ENCODE measurements around the gene ADGRG2. TPM values are rescaled to one million over a fixed set of nuclear protein-coding genes. Genes with fewer than 3 reads are reported as not detected.
A peak's percentile ranks its signal among the peaks of the same experiment; 100 is the strongest.
"Not testable (repeated sequence)": the region's sequence is repeated elsewhere in the genome, so short reads cannot be mapped to it uniquely, and the experiment has no call there.

ADGRG2 gene
- total RNA-seq, 1 donor from 2014 or later = 0.15 TPM

DNA sequence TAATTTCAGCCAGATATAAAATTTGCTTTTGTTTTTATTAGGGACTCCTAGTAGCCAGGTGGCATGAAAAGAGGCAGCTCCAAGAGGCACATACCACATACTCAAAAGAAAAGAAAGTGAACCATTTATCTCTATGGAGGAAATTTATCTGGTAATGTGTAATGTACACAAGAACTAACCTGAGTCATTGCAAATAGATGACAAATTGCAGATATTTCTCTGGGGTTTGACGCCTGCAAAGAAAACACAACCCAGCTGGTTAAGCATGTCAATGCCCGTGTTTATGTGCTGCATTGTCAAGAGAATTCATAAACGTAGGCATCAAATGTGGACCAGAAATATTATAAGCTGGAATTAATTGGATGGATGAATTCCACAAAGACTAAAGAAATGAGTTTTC is 91.5 kb downstream of the ADGRG2 start:
- TF ChIP-seq, protein P1, sequence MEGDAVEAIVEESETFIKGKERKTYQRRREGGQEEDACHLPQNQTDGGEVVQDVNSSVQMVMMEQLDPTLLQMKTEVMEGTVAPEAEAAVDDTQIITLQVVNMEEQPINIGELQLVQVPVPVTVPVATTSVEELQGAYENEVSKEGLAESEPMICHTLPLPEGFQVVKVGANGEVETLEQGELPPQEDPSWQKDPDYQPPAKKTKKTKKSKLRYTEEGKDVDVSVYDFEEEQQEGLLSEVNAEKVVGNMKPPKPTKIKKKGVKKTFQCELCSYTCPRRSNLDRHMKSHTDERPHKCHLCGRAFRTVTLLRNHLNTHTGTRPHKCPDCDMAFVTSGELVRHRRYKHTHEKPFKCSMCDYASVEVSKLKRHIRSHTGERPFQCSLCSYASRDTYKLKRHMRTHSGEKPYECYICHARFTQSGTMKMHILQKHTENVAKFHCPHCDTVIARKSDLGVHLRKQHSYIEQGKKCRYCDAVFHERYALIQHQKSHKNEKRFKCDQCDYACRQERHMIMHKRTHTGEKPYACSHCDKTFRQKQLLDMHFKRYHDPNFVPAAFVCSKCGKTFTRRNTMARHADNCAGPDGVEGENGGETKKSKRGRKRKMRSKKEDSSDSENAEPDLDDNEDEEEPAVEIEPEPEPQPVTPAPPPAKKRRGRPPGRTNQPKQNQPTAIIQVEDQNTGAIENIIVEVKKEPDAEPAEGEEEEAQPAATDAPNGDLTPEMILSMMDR (IDR thresholded peaks at IDR 0.05) = no peak
- no peaks in the 10 kb centered on the region for H3K27me3 Mint-ChIP-seq (ENCODE audit: low read depth)

DNA sequence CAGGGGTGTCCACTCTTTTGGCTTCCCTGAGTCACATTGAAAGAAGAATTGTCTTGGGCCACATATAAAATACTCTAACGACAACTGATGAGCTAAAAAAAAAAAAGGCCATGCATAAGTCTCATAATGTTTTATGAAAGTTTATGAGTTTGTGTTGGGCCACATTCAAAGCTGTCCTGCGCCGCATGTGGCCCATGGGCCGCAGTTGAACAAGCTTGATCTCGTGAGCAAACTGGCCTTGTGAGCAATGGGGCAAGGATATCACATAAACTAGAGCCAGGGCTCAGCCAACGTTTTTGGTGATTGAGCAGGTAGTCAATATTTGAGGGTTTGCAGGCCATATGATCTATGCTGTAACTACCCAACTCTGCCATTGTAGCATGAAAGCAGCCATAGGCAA is 93.7 kb downstream of the ADGRG2 start:
- Mint-ChIP-seq H3K27me3 (ENCODE audit: low read depth) (no peaks in the 10 kb centered on the region), H3K27ac (ENCODE audit: unreplicated experiment) (no peak overlapping the region), H3K9me3 (ENCODE audit: low read depth) (peaks cover 14% of the 10 kb centered on the region), H3K36me3 (ENCODE audit: low read depth) (no peaks in the 10 kb centered on the region), H3K4me3 (ENCODE audit: unreplicated experiment) (no peak overlapping the region), H3K4me1 (ENCODE audit: low read depth) (no peaks in the 10 kb centered on the region)
- DNase-seq (ENCODE audit: low spot score) = no peak
- TF ChIP-seq, protein P1 (IDR thresholded peaks at IDR 0.05) = no peak

More for the DNA sequence above, 91.5 kb downstream of the ADGRG2 start:
- peaks cover 14% of the 10 kb centered on the region for H3K9me3 Mint-ChIP-seq (ENCODE audit: low read depth)
- no peaks in the 10 kb centered on the region for H3K36me3 Mint-ChIP-seq (ENCODE audit: low read depth)
- no peak overlapping the region for H3K27ac Mint-ChIP-seq (ENCODE audit: unreplicated experiment)
- no peaks in the 10 kb centered on the region for H3K4me1 Mint-ChIP-seq (ENCODE audit: low read depth)
- H3K4me3 Mint-ChIP-seq (ENCODE audit: unreplicated experiment) = no peak overlapping the region
- DNase-seq (ENCODE audit: low spot score) = no peak

DNA sequence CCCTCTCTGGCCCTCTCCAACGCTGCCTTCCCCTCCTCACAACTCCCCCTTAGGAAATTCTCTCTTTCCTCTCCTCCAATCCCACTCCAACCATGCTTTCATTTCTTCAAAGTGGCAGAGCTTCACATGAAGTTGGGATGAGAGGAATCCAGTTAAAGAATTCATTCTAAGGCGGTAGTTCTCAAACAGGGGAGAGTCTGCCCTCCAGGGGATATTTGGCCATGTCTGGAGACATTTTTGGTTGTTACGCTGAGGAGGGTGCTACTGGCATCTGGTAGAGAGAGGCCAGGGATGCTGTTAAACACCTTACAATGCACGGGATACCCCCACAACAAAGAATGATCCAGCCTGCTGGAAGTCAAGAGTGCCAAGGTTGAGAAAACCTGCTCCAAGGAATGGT is 97.9 kb downstream of the ADGRG2 start:
- Mint-ChIP-seq H3K27ac (ENCODE audit: unreplicated experiment) (no peak overlapping the region), H3K36me3 (ENCODE audit: low read depth) (no peaks in the 10 kb centered on the region), H3K4me3 (ENCODE audit: unreplicated experiment) (no peak overlapping the region), H3K27me3 (ENCODE audit: low read depth) (no peaks in the 10 kb centered on the region), H3K4me1 (ENCODE audit: low read depth) (no peaks in the 10 kb centered on the region), H3K9me3 (ENCODE audit: low read depth) (peaks cover 13% of the 10 kb centered on the region)
- no peak for DNase-seq (ENCODE audit: low spot score)
- TF ChIP-seq, protein P1 (IDR thresholded peaks at IDR 0.05) = no peak

DNA sequence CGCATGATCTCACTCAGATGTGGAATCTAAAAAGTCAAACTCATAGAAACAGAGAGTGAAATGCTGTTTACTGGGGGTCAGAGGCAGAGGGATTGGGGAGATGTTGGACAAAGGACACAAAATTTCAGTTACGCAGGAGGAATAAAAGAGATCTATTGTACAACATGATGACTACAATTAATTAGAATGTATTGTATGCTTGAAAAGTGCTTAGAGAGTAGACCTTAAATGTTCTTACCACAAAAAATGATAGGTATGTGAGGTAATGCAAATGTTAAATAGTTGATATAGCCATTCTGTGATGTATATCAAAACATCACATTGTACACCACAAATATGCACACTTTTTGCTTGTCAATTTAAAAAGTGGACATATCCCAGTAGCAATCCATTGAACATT is 102.3 kb downstream of the ADGRG2 start:
- Mint-ChIP-seq H3K27ac (ENCODE audit: unreplicated experiment) (no peak overlapping the region), H3K4me1 (ENCODE audit: low read depth) (no peaks in the 10 kb centered on the region), H3K27me3 (ENCODE audit: low read depth) (no peaks in the 10 kb centered on the region), H3K4me3 (ENCODE audit: unreplicated experiment) (no peak overlapping the region), H3K36me3 (ENCODE audit: low read depth) (no peaks in the 10 kb centered on the region), H3K9me3 (ENCODE audit: low read depth) (peaks cover 8% of the 10 kb centered on the region)
- no peak for DNase-seq (ENCODE audit: low spot score)
- TF ChIP-seq, protein P1 (IDR thresholded peaks at IDR 0.05) = no peak

DNA sequence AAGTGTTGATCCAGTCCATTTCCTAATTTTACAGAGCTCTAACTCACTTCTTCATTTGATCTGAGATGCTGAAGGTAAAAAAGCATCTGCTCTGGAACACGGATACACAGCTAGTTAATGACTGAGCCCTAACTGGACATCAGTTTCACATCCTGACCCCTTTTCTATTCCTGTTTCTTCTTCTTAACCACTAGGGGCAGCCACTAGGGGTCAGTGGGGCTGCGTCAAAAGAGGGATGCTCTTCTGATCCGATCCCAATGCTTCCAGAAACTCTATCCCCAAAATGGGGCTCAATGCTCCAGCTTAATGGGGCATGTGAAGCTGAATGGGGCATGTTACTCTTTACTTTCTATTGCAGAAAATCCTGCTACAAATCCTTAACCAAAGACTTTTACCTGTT is 105.0 kb downstream of the ADGRG2 start:
- no peak overlapping the region for H3K27ac Mint-ChIP-seq (ENCODE audit: unreplicated experiment)
- H3K4me1 Mint-ChIP-seq (ENCODE audit: low read depth) = no peaks in the 10 kb centered on the region
- no peak for DNase-seq (ENCODE audit: low spot score)
- TF ChIP-seq, protein P1 (IDR thresholded peaks at IDR 0.05) = peak; percentile 74
- H3K27me3 Mint-ChIP-seq (ENCODE audit: low read depth) = no peaks in the 10 kb centered on the region
- H3K4me3 Mint-ChIP-seq (ENCODE audit: unreplicated experiment) = no peak overlapping the region
- H3K36me3 Mint-ChIP-seq (ENCODE audit: low read depth) = no peaks in the 10 kb centered on the region
- peaks cover 15% of the 10 kb centered on the region for H3K9me3 Mint-ChIP-seq (ENCODE audit: low read depth)

DNA sequence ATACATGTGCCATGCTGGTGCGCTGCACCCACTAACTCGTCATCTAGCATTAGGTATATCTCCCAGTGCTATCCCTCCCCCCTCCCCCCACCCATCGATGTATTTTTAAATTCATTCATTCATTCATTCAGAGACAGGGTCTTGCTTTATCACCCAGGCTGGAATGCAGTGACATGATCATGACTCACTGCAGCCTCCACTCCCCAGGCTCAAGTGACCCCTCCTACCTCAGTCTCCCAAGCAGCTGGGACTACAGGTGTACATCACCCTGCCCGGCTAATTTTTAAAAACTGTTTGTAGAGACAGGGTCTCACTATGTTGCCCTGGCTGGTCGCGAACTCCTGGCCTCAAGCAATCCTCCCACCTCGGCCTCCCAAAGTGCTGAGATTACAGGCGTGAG is 105.7 kb downstream of the ADGRG2 start:
- H3K27me3 Mint-ChIP-seq (ENCODE audit: low read depth); DNase-seq (ENCODE audit: low spot score); H3K36me3 Mint-ChIP-seq (ENCODE audit: low read depth); H3K27ac Mint-ChIP-seq (ENCODE audit: unreplicated experiment); H3K4me1 Mint-ChIP-seq (ENCODE audit: low read depth); H3K4me3 Mint-ChIP-seq (ENCODE audit: unreplicated experiment): not testable (repeated sequence)
- H3K9me3 Mint-ChIP-seq (ENCODE audit: low read depth) = peaks cover 15% of the 10 kb centered on the region

Measured in chondrocyte (in vitro differentiated cells).